Mesothelial cell of epicardium (in vitro differentiated cells): ENCODE data around the gene CTNNA1. TPM values are rescaled to one million over a fixed set of nuclear protein-coding genes. Genes with fewer than 3 reads are reported as not detected.

Experiments
- DNase-seq, 2 experiments: peaks; one replicate each; pipeline ENCODE4 v3.0.0; 2021; ENCODE audit warnings: low spot score in 2 of 2; ENCODE audit not compliant: unreplicated experiment in 2 of 2
- H3K27ac Mint-ChIP-seq: 2 replicates; pipeline ENCODE4 v1.8.0; 2021; ENCODE audit warnings: mixed read lengths
- H3K27me3 Mint-ChIP-seq: 2 replicates; pipeline ENCODE4 v1.8.0; 2021; ENCODE audit warnings: low read depth, mixed read lengths
- H3K36me3 Mint-ChIP-seq: 2 replicates; pipeline ENCODE4 v1.8.0; 2021; ENCODE audit warnings: mixed read lengths
- H3K4me1 Mint-ChIP-seq: 2 replicates; pipeline ENCODE4 v1.8.0; 2021; ENCODE audit warnings: mixed read lengths
- H3K4me3 Mint-ChIP-seq: 2 replicates; pipeline ENCODE4 v1.8.0; 2021; ENCODE audit warnings: mild to moderate bottlenecking, moderate library complexity, mixed read lengths
- H3K9me3 Mint-ChIP-seq: 2 replicates; pipeline ENCODE4 v1.8.0; 2021; ENCODE audit warnings: mixed read lengths
- total RNA-seq: library from RNA; stranded (reverse); gene quantifications from 3 replicates; pipeline ENCODE4 v1.2.1, GENCODE V29; 2021
- TF ChIP-seq, protein P1 (sequence below): fragments of 200-600 bp; sonication (generic); IDR thresholded peaks from one replicate; pipeline ENCODE4 v1.5.0; 2021; ENCODE audit warnings: antibody characterized with exemption; ENCODE audit not compliant: unreplicated experiment

Gene CTNNA1
- total RNA-seq, 1 donor from 2014 or later = 427 TPM

DNA sequence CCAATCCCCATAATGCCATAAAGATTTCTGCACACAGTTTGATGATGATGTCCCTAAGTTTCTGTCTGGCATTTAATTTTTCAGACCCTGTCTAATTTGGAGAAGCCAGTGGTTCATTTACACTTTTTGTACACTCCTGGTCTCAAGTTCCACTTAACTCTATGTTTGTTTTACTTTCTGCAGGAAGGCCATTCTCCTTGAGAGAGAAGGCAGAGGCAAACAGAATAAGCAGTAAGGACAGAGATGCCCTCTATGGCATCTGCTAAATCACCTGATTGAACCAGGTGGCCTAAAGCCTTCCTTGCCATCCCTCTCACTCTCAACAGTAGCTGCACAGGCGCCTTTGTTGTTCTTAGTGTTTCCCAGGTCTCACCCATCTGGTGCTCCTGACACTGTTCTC is 208.0 kb downstream of the CTNNA1 start:
- Mint-ChIP-seq H3K27me3 (no peaks in the 10 kb centered on the region), H3K4me1 (peaks cover 46% of the 10 kb centered on the region), H3K4me3 (no peak overlapping the region), H3K27ac (no peak overlapping the region), H3K36me3 (no peaks in the 10 kb centered on the region), H3K9me3 (no peaks in the 10 kb centered on the region)
- DNase-seq = no peak
- TF ChIP-seq, protein P1, sequence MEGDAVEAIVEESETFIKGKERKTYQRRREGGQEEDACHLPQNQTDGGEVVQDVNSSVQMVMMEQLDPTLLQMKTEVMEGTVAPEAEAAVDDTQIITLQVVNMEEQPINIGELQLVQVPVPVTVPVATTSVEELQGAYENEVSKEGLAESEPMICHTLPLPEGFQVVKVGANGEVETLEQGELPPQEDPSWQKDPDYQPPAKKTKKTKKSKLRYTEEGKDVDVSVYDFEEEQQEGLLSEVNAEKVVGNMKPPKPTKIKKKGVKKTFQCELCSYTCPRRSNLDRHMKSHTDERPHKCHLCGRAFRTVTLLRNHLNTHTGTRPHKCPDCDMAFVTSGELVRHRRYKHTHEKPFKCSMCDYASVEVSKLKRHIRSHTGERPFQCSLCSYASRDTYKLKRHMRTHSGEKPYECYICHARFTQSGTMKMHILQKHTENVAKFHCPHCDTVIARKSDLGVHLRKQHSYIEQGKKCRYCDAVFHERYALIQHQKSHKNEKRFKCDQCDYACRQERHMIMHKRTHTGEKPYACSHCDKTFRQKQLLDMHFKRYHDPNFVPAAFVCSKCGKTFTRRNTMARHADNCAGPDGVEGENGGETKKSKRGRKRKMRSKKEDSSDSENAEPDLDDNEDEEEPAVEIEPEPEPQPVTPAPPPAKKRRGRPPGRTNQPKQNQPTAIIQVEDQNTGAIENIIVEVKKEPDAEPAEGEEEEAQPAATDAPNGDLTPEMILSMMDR = no peak

- TF ChIP-seq, protein P1 = no peak
- DNase-seq = no peak
- Mint-ChIP-seq H3K27me3 (no peaks in the 10 kb centered on the region), H3K36me3 (no peaks in the 10 kb centered on the region), H3K27ac (no peak overlapping the region), H3K9me3 (no peaks in the 10 kb centered on the region), H3K4me1 (peaks cover 46% of the 10 kb centered on the region), H3K4me3 (no peak overlapping the region)
Observed at GRCh38 chr5:138961729-138962128, 208.5 kb downstream of the CTNNA1 start.

- Mint-ChIP-seq H3K27me3 (no peaks in the 10 kb centered on the region), H3K27ac (peak overlapping the region; percentile 63), H3K9me3 (no peaks in the 10 kb centered on the region), H3K4me1 (peaks cover 51% of the 10 kb centered on the region), H3K36me3 (no peaks in the 10 kb centered on the region), H3K4me3 (no peak overlapping the region)
- no peak for DNase-seq
- TF ChIP-seq, protein P1 = no peak
Observed at GRCh38 chr5:138962614-138963370, 209.6 kb downstream of the CTNNA1 start.

DNA sequence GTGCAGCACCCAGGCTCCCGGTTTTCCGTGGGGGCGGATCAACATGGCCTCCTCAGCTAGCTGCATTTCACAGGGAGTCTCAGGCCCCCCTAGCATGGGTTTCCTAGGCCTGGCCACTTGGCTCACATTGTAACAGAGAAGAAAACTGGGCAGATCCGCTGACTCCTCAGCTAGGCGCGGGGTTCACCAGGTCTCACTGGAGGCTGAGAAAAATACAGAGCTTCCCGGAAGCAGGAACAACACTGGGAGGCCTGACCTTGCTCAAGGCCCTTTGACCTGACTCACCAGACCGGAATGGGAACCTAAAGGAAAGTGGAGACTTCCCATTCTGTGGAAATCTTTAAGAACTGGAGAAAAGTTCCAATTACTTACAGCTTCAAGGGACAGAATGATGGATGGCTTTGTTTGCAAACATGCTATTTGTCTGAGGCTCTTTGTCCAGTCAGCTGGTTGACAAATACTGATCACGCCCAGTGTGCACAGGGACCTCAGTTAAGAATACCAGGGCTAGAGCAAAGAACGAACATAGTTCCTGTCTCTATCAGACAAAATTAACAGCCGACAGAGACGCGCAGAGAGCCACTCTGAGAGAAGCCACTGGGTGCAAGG is 210.6 kb downstream of the CTNNA1 start:
- H3K27me3 Mint-ChIP-seq = no peaks in the 10 kb centered on the region
- H3K4me3 Mint-ChIP-seq = no peak overlapping the region
- TF ChIP-seq, protein P1 = no peak
- H3K36me3 Mint-ChIP-seq = no peaks in the 10 kb centered on the region
- H3K9me3 Mint-ChIP-seq = no peaks in the 10 kb centered on the region
- DNase-seq = no peak
- peak overlapping the region; percentile 88 for H3K27ac Mint-ChIP-seq
- peaks cover 60% of the 10 kb centered on the region for H3K4me1 Mint-ChIP-seq

DNA sequence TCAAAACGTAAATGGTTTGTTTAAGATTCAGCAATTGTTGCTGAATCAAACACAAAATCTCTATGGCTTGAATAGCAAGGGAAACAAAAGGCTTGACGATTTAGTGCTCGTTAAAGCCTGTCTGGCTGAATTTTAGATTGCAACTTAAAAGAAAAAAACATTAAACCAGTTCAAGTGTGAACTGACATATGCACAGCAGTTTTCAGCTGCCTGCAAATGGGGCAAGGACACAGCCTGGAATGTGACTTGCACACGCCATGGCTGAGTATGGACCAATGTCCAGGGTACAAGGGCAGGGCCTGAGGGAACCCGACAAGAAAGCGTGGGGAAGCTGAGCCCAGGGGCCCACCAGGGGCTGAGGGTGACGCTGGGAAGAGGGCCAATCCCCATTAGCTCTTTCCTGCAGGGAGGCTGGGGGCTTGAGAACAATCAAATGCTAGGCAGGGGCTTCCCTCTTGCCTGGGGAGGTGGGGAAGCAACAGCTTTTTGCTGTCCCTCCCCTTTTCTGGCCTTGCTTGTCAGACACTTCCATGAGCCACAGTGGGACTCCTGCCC is 211.5 kb downstream of the CTNNA1 start:
- TF ChIP-seq, protein P1 = no peak
- Mint-ChIP-seq H3K27ac (peak overlapping the region; percentile 88), H3K36me3 (no peaks in the 10 kb centered on the region), H3K9me3 (no peaks in the 10 kb centered on the region), H3K4me1 (peaks cover 60% of the 10 kb centered on the region), H3K4me3 (no peak overlapping the region), H3K27me3 (no peaks in the 10 kb centered on the region)
- DNase-seq = no peak
